Kidney (tissue), 14 donors: ENCODE data around the gene RASAL2. TPM values are rescaled to one million over a fixed set of nuclear protein-coding genes. Genes with fewer than 3 reads are reported as not detected.

ENCODE experiments used
- DNase-seq, 5 donors: peaks; one replicate each; pipeline ENCODE4 v3.0.0-alpha.2; 2013 to 2020
- FAIRE-seq: peaks from 2 replicates; lab custom pipeline; 2012; peaks lifted over from hg19 to GRCh38; lab: Jason Lieb, UNC
- H3K27ac ChIP-seq, 2 donors: one replicate each; pipeline ENCODE4 v1.7.0; 2013; ENCODE audit warnings: low read depth in 2 of 2, low read length in 2 of 2, inconsistent platforms in 1 of 2
- H3K27me3 ChIP-seq: one replicate; pipeline ENCODE4 v1.7.1; 2013; ENCODE audit warnings: low read length, inconsistent platforms; ENCODE audit not compliant: control insufficient read depth, insufficient read depth
- H3K36me3 ChIP-seq, 3 donors: one replicate each; pipeline versions ENCODE4 v1.7.0 to v1.7.1; 2013; ENCODE audit warnings: low read length in 3 of 3, control low read depth in 1 of 3, inconsistent platforms in 1 of 3; ENCODE audit not compliant: insufficient read depth in 3 of 3, control insufficient read depth in 2 of 3
- H3K4me1 ChIP-seq, 3 donors: one replicate each; pipeline versions ENCODE4 v1.7.0 to v1.7.1; 2013; ENCODE audit warnings: low read length in 3 of 3, inconsistent platforms in 1 of 3, low read depth in 1 of 3; ENCODE audit not compliant: control insufficient read depth in 2 of 3, insufficient read depth in 2 of 3
- H3K4me3 ChIP-seq, 3 donors: one replicate each; pipeline versions ENCODE4 v1.7.0 to v1.8.1; 2013; ENCODE audit warnings: low read length in 3 of 3, control low read depth in 1 of 3, inconsistent platforms in 1 of 3
- H3K9ac ChIP-seq, 3 donors: one replicate each; pipeline versions ENCODE4 v1.7.0 to v1.7.1; 2013; ENCODE audit warnings: low read length in 3 of 3, control low read depth in 1 of 3, inconsistent platforms in 1 of 3
- H3K9me3 ChIP-seq, 3 donors: one replicate each; pipeline versions ENCODE4 v1.7.0 to v1.7.1; 2013; ENCODE audit warnings: low read length in 3 of 3, control low read depth in 1 of 3, inconsistent platforms in 1 of 3; ENCODE audit not compliant: control insufficient read depth in 2 of 3, insufficient read depth in 1 of 3
- intact Hi-C: fragments of 100-400 bp; cut with DNase I; formaldehyde crosslinking; loops from one replicate; pipeline ENCODE4 v1.11.1; 2022
- polyA plus RNA-seq: library from polyadenylated mRNA; stranded (reverse); fragments of 350-450 nt; fragmentation: Illumina TruSeq; extraction: RNeasy Lipid Tissue Mini Kit (QIAGEN cat#74804); gene quantifications from one replicate; pipeline ENCODE4 v1.2.3, GENCODE V29; 2014; ENCODE audit warnings: low read depth, low replicate concordance; ENCODE audit not compliant: insufficient read depth
- total RNA-seq: library from RNA; stranded (reverse); fragmentation: NEBNext Ultra II Directional; extraction: Animal tissue kit (Norgen Biotek cat#: 25700); gene quantifications from one replicate; pipeline ENCODE4 v1.2.1, GENCODE V29; 2021
- TF ChIP-seq, protein P1 (sequence below): IDR thresholded peaks from 3 replicates; pipeline ENCODE4 v1.5.1; 2012; ENCODE audit warnings: mild to moderate bottlenecking, moderate library complexity, borderline replicate concordance; ENCODE audit not compliant: insufficient read depth; ENCODE audit errors: extremely low read depth
- donor health status: control.
- donor health status: control.
- donor health status: control.
- donor health status: control.
- donor health status: control.
- donor health status: DM: yes; HTN: yes; CAD: no.
- donor health status: Normal renal cell carcinoma (clear cell type).

Gene RASAL2
- total and polyA plus RNA-seq, 2 donors from 2014 or later: 2.2 to 26.5 TPM

DNA sequence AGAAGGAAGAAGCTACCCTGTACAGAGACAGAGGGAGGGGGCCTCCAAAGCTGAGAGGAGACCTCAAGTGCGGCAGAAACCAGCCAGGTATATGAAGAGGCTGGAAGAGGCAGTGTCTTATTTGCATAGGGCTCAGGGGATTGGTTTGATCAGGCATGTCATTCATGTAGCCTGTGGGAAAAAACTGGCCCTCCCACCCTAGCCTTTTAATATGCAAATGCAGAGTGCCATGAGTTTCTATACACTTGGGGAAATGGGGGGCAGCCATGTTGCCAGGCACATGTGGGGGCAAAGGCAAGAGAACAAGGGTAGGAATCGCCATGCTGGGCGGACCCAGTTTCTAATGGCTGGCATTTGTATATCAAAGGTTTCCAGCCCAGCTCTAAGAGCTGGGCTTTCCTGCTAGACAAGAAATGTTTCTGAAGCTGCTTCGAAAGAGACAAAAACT is 172.7 kb downstream of the RASAL2 start:
- DNase-seq: no peak
- TF ChIP-seq, protein P1, sequence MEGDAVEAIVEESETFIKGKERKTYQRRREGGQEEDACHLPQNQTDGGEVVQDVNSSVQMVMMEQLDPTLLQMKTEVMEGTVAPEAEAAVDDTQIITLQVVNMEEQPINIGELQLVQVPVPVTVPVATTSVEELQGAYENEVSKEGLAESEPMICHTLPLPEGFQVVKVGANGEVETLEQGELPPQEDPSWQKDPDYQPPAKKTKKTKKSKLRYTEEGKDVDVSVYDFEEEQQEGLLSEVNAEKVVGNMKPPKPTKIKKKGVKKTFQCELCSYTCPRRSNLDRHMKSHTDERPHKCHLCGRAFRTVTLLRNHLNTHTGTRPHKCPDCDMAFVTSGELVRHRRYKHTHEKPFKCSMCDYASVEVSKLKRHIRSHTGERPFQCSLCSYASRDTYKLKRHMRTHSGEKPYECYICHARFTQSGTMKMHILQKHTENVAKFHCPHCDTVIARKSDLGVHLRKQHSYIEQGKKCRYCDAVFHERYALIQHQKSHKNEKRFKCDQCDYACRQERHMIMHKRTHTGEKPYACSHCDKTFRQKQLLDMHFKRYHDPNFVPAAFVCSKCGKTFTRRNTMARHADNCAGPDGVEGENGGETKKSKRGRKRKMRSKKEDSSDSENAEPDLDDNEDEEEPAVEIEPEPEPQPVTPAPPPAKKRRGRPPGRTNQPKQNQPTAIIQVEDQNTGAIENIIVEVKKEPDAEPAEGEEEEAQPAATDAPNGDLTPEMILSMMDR: no peak
- FAIRE-seq: no peak
- H3K9me3 ChIP-seq: no peaks in the 10 kb centered on the region
- H3K4me1 ChIP-seq: peaks cover 0 to 7% (median 3%) of the 10 kb centered on the region in 3 donors
- no peak overlapping the region for H3K27ac ChIP-seq
- H3K4me3 ChIP-seq: no peak overlapping the region
- intact Hi-C loops: no loop called here
- H3K27me3 ChIP-seq: no peaks in the 10 kb centered on the region
- H3K9ac ChIP-seq: no peak overlapping the region
- no peaks in the 10 kb centered on the region for H3K36me3 ChIP-seq

DNA sequence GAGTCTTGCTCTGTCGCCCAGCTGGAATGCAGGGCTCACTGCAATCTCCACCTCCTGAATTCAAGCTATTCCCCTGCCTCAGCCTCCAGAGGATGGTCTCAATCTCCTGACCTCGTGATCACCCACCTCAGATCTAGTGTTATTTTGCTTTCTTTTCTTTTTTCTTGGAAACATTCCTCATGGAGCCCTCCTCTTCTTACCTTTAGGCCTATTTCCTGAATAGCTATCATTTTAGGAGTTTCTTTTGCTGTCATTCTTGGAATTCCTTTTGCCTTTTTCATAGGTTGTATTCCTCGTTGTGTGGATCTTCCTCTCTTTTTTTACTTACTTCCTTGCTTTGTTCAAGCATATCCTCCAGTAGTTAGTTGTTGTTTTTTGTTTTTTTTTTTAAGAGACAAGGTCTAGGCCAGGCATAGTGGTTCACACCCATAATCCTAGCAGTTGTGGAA is 173.8 kb downstream of the RASAL2 start:
- DNase-seq (peak in 3 of 5 donors; percentile 31 to 60 (median 60)), FAIRE-seq (no peak)
- TF ChIP-seq, protein P1: no peak
- Histone ChIP-seq H3K27me3 (no peaks in the 10 kb centered on the region), H3K36me3 (no peaks in the 10 kb centered on the region), H3K4me1 (peaks cover 0 to 7% (median 3%) of the 10 kb centered on the region in 3 donors), H3K9ac (no peak overlapping the region), H3K9me3 (no peaks in the 10 kb centered on the region), H3K4me3 (no peak overlapping the region), H3K27ac (no peak overlapping the region)
- intact Hi-C loops: no loop called here

DNA sequence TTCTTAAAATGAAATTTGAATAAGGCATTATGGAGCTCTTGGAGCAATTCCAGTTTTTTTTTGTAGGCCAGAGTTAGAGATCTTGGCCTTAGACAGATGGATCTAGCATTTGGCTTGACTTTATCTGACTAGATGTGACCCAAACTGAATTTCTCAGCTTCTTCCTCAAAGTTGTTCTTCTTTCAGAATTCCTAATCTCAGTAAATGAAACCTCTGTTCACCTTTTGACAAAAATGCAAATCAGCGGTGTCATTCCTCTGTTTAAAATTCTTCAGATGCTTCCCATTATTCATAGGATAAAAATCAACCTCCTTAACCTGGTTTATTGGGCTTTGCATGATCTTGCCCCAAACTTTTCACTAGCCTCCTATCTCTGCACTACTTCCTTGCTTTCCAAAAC is 177.6 kb downstream of the RASAL2 start:
- Histone ChIP-seq H3K36me3 (no peaks in the 10 kb centered on the region), H3K27me3 (no peaks in the 10 kb centered on the region), H3K4me3 (no peak overlapping the region), H3K9me3 (no peaks in the 10 kb centered on the region), H3K27ac (no peak overlapping the region), H3K4me1 (no peaks in the 10 kb centered on the region), H3K9ac (no peak overlapping the region)
- DNase-seq: no peak
- intact Hi-C loops: no loop called here
- no peak for FAIRE-seq
- TF ChIP-seq, protein P1: no peak
